ENCODE results near the gene EFHD2. TPM values are rescaled to one million over a fixed set of nuclear protein-coding genes. Genes with fewer than 3 reads are reported as not detected.
A peak's percentile ranks its signal among the peaks of the same experiment; 100 is the strongest.

The EFHD2 gene
- total RNA-seq, 1 experiment from 2014 or later, result 192 TPM

- POLR2A ChIA-PET (ENCODE audit: unreplicated experiment), result interaction anchor here (0.6 kb wide), 1 partner anchor 87 kb away, joined by 4 read pairs; no protein-coding TSS in a partner anchor
These were observed 2.8 kb upstream of the EFHD2 start for GRCh38 chr1:15406614-15407559.

GRCh38 chr1:15407580-15407979 is 2.1 kb upstream of the EFHD2 start:
- Histone ChIP-seq H3K27me3 (ENCODE audit: low read length) (no peaks in the 10 kb centered on the region), H3K79me2 (ENCODE audit: low read length) (peaks cover 28% of the 10 kb centered on the region), H4K20me1 (ENCODE audit: low read length) (peaks cover 16% of the 10 kb centered on the region), H2AFZ (ENCODE audit: low read length) (no peak overlapping the region), H3K9me3 (ENCODE audit: low read length) (no peaks in the 10 kb centered on the region), H3K4me1 (ENCODE audit: insufficient read depth, low read length) (peaks cover 35% of the 10 kb centered on the region), H3F3A (ENCODE audit: low read length, unreplicated experiment) (no peaks in the 10 kb centered on the region), H3K9me2 (replicated peaks; ENCODE audit: low read length) (no peaks in the 10 kb centered on the region), H3K36me3 (ENCODE audit: low read depth, low read length) (peaks cover 2% of the 10 kb centered on the region; the same call in 1 of the 2 replicates), H3K9ac (ENCODE audit: low read length) (no peak overlapping the region), H3K4me3 (ENCODE audit: low read length) (no peak overlapping the region), H3K27ac (ENCODE audit: low read length) (peak overlapping the region; percentile 49), H3K4me2 (ENCODE audit: low read length) (peak overlapping the region; percentile 30)
- no peak for DNase-seq
- intact Hi-C loops (cut with micrococcal nuclease), result loop anchor here (1.0 kb wide), 1 partner anchor 53 kb away; no protein-coding TSS in a partner anchor
- no peak for ATAC-seq
- ChIA-PET POLR2A (ENCODE audit: unreplicated experiment) (no interaction called here), CTCF (no interaction called here)
- BruUV-seq (replicated peaks), result no TSS peak
- TF ChIP-seq EZH2 (IDR thresholded peaks at IDR 0.05; ENCODE audit: low read length, unreplicated experiment), result no peak
- no peak for TF ChIP-seq EZH2phosphoT487 (IDR thresholded peaks at IDR 0.05; ENCODE audit: borderline replicate concordance, low read length)
- no peak for TF ChIP-seq CTCF (conservative IDR thresholded peaks at IDR 0.05; ENCODE audit: low read depth, low read length)

More at GRCh38 chr1:15406614-15407559, 2.8 kb upstream of the EFHD2 start:
- H3K27me3 ChIP-seq (ENCODE audit: low read length), result no peaks in the 10 kb centered on the region
- H2AFZ ChIP-seq (ENCODE audit: low read length), result no peak overlapping the region
- ATAC-seq, result peak; percentile 29
- peaks cover 21% of the 10 kb centered on the region for H3K79me2 ChIP-seq (ENCODE audit: low read length)
- peak overlapping the region; percentile 49 for H3K27ac ChIP-seq (ENCODE audit: low read length)
- H3K9me3 ChIP-seq (ENCODE audit: low read length), result no peaks in the 10 kb centered on the region
- H3K9me2 ChIP-seq (replicated peaks; ENCODE audit: low read length), result no peaks in the 10 kb centered on the region
- H3K4me1 ChIP-seq (ENCODE audit: insufficient read depth, low read length), result peaks cover 28% of the 10 kb centered on the region
- H4K20me1 ChIP-seq (ENCODE audit: low read length), result peaks cover 9% of the 10 kb centered on the region
- no peak overlapping the region for H3K4me3 ChIP-seq (ENCODE audit: low read length)
- no TSS peak for BruUV-seq (replicated peaks)
- peak; percentile 75 for DNase-seq
- no peaks in the 10 kb centered on the region for H3K36me3 ChIP-seq (ENCODE audit: low read depth, low read length)
- no peak for TF ChIP-seq EZH2phosphoT487 (IDR thresholded peaks at IDR 0.05; ENCODE audit: borderline replicate concordance, low read length)
- TF ChIP-seq CTCF (conservative IDR thresholded peaks at IDR 0.05; ENCODE audit: low read depth, low read length), result no peak
- TF ChIP-seq EZH2 (IDR thresholded peaks at IDR 0.05; ENCODE audit: low read length, unreplicated experiment), result no peak
- intact Hi-C loops (cut with micrococcal nuclease), result loop anchor here (1.0 kb wide), 1 partner anchor 53 kb away; no protein-coding TSS in a partner anchor
- no peak overlapping the region for H3K9ac ChIP-seq (ENCODE audit: low read length)
- no peaks in the 10 kb centered on the region for H3F3A ChIP-seq (ENCODE audit: low read length, unreplicated experiment)
- CTCF ChIA-PET, result interaction anchor here (0.6 kb wide), 1 partner anchor 12 kb away, joined by 3 read pairs; no protein-coding TSS in a partner anchor
- H3K4me2 ChIP-seq (ENCODE audit: low read length), result peak overlapping the region; percentile 30
